GM19193 (cell line): Measurements from ENCODE around the gene ADAMTS9.

Experiments
- POLR2A ChIP-seq: IDR thresholded peaks from 4 replicates; pipeline ENCODE4 v1.6.1; 2011; ENCODE audit not compliant: insufficient read depth, insufficient read length; ENCODE audit errors: extremely low read depth

The ADAMTS9 gene, protein sequence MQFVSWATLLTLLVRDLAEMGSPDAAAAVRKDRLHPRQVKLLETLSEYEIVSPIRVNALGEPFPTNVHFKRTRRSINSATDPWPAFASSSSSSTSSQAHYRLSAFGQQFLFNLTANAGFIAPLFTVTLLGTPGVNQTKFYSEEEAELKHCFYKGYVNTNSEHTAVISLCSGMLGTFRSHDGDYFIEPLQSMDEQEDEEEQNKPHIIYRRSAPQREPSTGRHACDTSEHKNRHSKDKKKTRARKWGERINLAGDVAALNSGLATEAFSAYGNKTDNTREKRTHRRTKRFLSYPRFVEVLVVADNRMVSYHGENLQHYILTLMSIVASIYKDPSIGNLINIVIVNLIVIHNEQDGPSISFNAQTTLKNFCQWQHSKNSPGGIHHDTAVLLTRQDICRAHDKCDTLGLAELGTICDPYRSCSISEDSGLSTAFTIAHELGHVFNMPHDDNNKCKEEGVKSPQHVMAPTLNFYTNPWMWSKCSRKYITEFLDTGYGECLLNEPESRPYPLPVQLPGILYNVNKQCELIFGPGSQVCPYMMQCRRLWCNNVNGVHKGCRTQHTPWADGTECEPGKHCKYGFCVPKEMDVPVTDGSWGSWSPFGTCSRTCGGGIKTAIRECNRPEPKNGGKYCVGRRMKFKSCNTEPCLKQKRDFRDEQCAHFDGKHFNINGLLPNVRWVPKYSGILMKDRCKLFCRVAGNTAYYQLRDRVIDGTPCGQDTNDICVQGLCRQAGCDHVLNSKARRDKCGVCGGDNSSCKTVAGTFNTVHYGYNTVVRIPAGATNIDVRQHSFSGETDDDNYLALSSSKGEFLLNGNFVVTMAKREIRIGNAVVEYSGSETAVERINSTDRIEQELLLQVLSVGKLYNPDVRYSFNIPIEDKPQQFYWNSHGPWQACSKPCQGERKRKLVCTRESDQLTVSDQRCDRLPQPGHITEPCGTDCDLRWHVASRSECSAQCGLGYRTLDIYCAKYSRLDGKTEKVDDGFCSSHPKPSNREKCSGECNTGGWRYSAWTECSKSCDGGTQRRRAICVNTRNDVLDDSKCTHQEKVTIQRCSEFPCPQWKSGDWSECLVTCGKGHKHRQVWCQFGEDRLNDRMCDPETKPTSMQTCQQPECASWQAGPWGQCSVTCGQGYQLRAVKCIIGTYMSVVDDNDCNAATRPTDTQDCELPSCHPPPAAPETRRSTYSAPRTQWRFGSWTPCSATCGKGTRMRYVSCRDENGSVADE (N-terminal part only)

DNA sequence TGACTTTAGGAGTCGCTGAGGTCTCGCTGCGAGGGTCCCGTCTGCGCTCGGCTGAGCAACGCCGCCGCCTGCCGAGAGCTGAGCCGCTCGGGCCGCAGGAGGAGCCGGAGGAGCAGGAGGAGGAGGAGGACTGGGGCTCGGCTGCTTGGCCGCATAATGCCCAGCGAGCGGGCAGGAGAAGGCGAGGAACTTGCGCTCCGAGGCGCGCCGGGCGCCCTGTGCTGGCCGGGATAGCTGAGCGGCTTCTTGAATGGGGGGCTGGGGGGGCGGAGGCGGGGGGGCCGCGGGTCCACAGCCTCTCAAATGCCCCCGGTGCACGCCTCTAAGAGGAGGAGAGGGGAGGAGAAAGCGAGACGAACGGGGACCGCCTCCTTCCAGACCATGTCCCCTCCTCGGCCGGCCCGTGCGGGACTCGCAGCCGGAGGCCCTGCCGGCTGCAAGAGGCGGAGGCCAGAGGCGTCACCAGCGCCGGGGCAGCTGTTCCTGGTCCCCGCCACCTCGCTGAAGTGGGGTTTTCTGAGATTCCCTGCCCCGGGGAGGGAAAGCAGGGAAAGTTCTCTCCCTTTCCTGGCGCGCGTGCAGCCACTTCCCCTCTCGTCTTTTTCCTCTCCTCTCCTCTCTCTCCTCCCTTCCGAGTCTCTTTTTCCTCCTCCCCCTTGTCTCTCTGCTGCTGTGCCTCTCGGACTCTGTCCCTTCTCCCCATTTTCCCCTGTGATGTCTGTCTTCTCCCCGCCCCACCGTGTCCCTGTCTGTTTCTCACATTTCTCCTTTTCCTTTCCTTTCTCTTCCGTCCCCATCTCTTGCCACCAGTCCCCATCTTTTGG lies at the start of gene ADAMTS9:
TSS of gene ADAMTS9 (minus strand) at position 220 of the 824 bp plus-strand sequence. CDS start 343 bp downstream, outside the sequence.
- no peak for TF ChIP-seq POLR2A

DNA sequence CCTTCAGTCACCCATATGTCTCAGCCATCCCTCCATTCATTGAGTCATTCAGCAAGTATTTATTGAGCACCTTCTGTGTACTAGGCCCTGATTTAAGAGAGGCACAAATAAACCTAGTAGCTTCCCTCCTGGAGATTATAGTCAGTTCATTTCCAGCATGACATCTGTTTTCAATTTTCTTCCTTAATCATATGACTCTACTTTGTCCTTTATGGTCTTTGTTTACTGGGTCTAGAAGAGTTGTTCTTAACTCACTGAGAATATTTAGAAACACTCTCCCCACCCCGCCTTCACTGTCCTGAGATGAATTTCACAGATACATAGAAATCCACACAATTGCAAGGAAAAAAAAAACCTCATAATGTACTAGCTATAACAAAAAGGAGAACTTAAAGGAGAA lies 44.8 kb upstream of the ADAMTS9 start:
- no peak for TF ChIP-seq POLR2A

DNA sequence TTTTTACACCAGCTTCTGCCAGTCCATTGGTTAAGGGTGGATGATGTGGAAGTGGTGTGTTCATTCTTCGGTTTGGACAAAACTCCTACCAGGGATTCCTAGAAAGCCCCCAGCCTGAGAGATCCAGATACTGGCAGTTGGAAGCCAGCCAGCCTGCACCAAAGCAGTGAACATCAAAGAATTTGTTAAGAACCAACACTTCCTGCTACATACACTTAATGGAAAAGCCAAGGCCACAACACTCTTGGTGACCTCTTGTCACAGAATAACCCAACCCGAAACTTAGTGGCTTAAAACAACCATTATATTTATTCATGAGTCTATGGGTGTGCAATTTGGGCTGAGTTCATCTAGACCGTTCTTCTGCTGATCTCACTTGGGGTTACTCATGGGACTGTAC lies 42.9 kb upstream of the ADAMTS9 start:
- TF ChIP-seq POLR2A, result no peak

DNA sequence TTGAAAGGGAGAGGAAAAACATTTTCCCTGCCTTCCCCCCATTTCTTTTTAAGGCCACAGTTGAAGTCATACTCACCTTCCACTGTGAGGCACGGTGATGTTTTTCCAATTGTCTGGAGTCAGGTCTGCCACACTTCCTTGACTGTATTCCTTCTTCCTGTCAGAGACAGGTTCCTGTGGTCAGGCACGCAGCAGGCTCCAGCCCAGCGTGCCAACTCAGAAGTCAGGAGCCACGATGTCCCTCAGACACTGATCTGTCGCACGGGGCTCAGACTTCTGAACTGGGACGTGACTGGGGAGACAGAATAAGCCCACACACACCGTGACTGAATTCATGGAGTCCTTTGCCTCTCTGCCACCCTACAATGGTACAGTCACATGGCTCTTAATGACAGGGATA lies 41.2 kb upstream of the ADAMTS9 start:
- TF ChIP-seq POLR2A, result no peak

DNA sequence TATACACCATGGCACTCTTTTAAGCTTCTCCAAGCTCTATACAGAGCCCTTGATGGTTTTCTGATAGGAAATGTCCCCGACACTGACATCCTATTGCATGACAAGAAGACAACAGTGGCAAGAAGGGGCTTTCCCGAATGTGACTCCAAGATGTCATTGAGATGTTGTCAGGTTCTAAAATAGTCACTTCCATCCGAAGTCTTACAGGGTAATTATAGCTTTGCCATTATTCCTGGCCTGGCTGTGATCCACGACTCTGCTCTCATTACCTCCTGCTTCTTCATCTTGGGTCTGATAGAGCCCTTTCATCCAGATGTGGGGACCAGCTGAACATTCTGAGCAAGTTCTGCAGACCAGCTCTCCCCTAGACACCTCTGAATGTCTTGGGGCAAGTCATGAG lies 40.6 kb upstream of the ADAMTS9 start:
- no peak for TF ChIP-seq POLR2A

DNA sequence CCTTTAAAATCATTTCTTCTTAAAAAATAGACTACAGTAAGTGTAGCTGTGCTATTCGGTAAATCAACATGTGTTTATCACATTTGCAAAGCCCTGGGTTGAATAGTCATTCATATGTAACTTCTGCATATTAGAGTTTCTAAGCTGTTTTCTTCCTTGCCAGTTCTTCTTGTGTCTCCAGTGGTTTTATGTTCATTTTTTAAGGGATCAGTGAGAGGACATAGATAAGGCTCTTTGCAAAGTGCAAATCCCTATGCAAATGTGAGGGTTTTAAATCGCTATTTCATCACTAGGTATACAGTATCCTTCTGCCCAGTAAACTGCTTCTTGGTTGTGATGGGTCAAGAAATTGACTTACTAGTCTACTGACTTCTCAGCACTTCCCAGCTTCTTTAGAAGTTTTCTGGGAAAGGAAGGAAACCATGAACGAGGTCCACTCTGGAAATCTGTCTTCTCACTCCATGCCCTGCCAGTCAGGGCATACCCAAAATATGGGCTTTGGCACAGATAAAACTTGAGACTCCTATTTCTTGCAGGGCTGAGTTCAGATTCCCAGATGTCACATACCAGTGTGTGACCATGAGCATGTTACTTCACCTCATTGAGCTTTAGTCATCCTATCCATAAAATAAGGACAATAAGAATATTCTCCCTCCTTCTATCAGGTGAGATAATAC lies 38.8 kb upstream of the ADAMTS9 start:
- TF ChIP-seq POLR2A, result no peak

DNA sequence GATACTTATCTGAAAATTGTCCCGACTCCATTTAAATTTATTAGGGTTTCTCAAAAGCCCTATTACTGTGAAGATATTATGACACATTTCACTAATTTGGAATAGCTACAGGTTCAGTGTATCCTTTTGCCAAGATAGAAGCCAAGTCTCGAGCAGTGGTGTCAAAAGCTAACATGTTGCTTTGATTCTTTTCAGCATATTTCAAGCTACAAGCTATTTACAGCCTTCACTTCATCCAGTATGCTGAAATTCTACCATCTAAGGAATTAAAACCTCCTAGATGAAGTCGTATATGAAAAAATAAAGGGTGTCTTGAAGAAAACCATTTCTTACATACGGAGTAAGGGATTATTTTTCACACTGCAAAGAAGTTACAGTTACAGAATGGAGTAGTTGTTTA lies 31.2 kb upstream of the ADAMTS9 start:
- no peak for TF ChIP-seq POLR2A

DNA sequence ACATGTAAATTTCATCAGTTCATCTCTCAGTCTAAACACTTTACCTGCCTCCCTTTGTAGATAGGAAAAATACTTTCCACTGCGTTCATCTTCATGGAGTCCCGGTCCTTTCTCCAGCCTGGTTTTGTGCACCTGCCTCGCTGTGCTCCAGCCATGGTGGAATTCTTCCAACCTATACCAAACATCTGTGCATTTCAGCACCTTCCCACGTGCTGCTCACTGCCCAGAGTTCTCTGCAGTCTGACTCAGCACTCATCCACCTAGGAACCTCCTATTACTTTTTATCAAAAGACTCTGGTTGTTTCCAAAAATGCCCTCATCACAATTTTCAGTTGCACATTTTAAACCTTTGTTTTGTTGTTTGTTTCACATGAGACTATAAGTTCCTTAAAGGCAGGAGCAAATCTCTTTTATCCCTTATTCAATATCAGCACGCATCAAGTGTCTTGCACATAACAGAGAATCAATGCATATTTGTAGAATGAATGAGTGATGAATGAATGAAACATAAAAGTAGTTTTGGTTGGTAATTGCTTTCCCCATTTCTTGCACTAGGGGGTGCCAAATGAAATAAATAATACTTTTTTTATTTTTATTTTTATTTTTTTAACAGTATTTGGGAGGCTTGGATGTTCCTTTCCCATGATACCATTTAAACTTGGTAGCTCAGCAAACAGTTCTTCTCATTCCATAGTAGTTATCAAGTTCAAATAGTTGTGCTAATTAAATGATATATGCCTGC lies 30.2 kb upstream of the ADAMTS9 start:
- no peak for TF ChIP-seq POLR2A

DNA sequence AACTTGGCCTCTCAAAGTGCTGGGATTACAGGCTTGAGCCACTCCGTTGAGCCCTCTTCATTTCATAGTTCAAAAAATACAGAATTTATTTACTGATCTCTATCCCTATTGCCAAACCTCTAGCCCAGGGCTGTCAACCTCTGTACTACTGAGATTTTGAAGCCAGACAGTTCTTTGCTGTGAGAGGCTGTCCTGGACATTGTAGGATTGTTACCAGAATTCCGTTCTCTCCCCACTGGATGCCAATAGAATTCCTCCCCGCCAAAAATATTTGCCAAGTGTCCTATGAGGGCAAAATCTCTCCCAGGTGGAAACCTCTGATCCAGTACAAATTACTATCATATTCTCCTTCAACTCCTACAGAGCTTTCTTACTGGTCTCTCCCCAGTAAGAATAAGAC lies 29.6 kb upstream of the ADAMTS9 start:
- no peak for TF ChIP-seq POLR2A

DNA sequence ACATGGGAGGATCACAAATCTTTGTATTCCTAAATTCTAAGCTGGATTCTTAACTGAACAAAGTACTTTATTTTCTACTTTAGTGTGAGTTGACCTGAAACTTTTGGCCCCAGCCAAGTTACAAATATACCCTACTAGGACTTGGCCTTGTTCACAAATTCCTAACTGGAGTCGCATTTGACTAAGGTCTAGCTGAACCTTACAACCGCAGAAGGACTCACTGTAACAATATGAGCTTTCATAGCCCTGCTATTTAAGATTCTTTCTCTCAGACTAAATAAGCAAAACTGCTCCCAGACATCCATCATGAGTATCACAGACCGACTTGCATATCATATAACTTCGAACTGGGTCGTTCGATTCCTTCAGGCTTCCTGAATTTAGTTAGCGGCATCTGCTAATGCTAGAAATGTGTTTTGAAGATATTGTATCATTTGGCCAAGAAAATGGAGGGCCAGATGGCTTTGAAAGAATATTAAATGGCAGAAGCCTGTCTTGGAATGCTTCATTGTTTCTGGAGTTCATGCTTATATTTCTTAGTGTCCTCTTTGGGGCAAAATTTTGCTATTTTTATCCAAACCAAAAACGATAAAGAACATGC lies 28.4 kb upstream of the ADAMTS9 start:
- no peak for TF ChIP-seq POLR2A

DNA sequence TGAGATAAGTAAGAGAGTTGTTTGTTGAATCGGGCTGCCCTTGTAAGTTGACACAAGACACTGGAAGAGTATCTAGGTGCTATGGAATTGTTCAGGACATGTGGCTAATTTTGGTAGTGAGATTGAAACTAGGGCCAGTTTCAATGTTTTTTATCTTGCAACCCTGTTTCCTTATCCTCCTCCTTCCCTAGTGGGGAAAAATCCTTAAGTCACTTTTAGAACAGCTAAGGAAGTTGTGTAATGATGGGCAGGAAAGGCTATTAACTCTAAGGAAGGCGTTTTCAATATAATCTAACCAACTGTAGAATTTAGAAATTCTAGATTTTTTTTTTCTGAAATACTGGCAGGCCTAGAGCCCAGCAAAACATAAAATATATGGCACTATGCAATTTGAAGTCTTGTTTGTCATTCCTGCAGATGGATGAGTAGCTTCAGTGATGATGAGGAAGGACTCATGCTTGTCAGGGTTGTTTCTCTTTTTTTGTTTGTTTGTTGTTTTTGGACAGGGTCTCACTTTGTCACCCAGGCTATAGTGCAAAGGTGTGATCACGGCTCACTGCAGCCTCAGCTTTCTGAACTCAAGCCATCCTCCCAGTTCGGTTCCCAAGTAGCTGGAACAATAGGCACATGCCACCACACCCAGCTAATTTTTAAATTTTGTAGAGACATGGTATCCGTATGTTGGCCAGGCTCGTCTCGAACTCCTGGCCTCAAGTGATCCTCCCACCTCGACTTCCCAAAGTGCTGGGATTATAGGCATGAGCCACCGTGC lies 27.6 kb upstream of the ADAMTS9 start:
- TF ChIP-seq POLR2A, result no peak

DNA sequence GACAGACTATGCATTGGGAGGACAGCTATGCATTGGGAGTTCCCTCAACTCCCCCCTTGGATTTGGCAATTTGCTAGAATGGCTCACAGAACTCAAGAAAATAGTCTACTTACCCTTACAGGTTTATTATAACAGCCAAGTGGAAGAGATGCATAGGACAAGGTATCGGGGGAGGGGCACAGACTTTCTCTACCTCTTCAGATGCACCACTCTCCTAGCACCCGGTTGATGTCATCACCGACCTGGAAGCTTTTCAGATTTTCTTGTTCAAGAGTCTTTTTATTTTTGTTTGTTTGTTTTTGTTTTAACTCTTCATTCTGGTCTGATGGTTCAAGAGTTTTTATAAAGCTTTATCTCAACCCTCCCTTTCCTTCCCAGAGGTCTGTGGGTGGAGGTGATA lies 20.7 kb upstream of the ADAMTS9 start:
- TF ChIP-seq POLR2A, result no peak

DNA sequence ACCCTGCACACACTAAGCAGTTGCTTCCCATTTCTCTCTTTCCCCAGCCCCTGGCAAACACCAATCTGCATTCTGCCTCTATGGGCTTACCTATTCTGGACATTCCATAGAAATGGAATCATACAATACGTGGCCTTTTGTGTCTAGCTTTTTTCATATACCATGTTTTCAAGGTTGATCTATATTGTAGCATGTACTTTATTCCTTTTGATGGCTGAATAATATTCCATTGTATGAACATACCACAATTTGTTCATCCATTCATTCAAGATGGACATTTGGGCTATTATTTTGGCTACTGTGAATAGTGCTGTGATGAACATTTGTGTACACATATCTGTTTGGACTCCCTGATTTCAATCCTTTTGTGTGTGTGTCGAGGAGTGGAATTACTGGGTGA lies 18.1 kb upstream of the ADAMTS9 start:
- TF ChIP-seq POLR2A, result no peak

DNA sequence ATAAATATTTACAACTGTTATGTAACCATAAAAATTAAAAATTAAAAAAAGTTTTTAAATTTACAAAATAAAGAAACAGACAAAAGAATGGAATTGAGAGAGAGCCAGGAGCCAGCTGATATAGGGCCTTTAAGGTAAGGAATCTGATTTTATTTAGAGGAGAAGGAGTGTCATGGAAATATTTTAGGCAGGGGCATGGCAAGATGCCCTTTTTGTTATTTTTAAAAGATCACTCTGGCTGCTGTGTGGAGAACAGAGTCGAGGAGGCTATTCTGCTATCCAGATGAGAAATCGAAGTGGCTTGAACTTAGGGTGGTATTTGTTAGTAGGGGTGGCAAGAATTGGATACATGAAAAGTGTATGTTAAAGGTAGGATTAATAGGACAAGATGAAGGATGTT lies 9.1 kb upstream of the ADAMTS9 start:
- no peak for TF ChIP-seq POLR2A
